GM18508 (cell line): ENCODE measurements around the gene ADRM1.

Experiments
- ATAC-seq: cut with Tn5 transposase; IDR thresholded peaks from one replicate; pipeline ENCODE4 v1.9.1; 2021; ENCODE audit warnings: moderate number of reproducible peaks; ENCODE audit not compliant: insufficient read depth, unreplicated experiment

Gene ADRM1, protein sequence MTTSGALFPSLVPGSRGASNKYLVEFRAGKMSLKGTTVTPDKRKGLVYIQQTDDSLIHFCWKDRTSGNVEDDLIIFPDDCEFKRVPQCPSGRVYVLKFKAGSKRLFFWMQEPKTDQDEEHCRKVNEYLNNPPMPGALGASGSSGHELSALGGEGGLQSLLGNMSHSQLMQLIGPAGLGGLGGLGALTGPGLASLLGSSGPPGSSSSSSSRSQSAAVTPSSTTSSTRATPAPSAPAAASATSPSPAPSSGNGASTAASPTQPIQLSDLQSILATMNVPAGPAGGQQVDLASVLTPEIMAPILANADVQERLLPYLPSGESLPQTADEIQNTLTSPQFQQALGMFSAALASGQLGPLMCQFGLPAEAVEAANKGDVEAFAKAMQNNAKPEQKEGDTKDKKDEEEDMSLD

DNA sequence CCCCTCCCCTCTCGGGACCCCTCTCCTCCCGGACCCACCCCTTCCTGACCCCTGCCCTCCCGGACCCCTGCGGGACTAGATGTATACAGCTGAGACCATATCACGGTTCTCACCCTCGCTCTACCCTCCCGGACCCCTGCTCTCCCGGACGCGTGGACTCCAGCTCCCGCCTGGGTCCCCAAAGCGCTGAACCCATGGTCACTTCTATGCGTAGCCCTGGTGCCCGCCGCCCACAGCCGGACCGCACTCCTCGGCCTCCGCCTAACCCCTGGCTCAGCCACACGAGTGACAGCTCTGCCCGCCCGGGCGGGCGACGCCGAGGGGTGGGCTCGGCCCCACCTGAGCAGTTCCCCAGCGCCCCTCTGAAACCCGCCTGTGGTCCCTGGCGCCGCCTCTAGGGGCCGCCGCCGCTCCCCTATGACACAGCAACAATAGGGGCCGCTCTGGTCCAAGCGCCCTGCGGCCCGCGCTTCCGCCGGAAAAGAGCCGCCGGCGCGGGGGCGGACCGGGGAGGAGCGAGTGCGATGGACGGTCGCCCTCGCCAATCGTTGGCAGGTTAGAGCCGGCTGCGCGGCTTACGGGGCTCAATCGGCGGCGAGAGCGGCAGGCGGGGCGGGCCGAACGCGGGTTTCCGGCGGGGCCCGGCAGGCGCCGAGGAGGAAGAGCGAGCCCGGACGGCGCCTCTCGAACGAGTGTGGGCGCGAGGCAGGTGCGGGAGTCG is at the start of gene ADRM1:
Gene ADRM1, plus strand, starts transcription at position 657 of the 721 bp plus-strand sequence. CDS start 572 bp downstream, outside the sequence.
- ATAC-seq, result peak; percentile 48

DNA sequence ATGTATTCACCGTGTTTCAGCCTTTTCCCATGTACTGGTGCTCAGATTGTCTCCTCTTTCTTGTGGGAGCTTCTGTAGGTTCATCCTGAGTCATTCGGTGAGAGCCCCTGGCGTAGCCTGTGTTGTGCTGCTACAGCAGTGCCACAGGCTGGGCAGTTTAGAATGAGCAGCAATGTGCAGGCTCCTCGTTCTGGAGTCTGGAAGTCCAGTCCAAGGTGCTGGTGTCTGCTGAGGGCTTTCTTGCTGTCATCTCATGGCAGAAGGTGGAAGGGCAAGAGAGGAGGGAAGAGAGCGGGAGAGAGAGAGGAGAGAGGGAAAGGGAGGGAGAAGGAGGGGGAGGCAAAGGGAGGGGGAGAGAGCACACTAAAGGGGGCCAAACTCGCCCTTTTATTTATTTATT is 49.4 kb upstream of the ADRM1 start:
- no peak for ATAC-seq

DNA sequence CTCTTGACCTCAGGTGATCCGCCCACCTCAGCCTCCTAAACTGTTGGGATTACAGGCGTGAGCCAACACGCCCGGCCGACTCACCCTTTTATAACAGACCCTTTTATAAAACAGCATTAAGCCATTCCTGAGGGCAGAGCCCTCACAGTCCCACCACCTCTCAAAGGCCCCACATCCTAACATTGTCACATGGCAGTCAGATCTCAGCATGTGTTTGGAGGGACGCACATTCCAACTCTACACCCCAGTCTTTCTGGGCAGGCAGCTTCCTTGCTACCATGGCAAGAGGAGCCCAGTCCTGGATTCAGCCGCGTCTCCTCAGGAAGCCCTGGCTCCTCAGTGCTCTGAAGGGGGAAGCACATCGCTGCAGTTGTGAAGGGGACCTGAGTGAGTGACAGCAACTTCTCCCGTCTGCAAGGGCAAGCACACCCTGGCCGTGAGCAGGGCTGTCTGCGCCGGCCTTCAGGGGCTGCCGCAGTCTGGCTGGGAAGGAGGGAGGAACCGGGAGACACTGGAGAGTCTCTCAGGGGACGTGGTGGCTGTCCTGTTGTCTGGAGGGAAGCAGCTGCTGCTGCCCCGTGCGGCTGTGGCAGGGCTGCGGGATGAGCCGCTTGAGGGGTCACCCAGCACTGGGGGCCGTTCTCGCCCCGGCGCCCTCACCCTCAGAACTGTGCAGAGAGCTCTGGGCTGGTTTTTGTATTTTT is 48.6 kb upstream of the ADRM1 start:
- ATAC-seq, result no peak

DNA sequence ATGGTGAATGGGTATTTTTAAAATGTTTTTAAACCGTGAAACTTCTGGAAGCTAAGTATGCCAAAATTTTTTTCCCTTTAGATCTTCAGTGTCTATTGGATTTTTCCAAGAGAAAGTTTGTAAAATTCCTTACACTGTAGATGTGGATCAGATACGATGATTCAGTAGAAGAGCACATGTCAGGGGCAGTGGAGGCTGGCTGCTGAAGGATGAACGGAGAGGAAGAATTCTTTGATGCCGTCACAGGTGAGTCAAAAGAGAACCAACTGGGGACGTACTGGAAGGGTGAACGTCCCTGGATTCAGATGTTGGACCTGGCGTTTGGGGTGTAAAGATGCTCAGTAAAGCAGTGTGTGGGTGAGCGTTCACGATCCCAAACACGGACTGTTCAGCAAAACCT is 46.8 kb upstream of the ADRM1 start:
- no peak for ATAC-seq

DNA sequence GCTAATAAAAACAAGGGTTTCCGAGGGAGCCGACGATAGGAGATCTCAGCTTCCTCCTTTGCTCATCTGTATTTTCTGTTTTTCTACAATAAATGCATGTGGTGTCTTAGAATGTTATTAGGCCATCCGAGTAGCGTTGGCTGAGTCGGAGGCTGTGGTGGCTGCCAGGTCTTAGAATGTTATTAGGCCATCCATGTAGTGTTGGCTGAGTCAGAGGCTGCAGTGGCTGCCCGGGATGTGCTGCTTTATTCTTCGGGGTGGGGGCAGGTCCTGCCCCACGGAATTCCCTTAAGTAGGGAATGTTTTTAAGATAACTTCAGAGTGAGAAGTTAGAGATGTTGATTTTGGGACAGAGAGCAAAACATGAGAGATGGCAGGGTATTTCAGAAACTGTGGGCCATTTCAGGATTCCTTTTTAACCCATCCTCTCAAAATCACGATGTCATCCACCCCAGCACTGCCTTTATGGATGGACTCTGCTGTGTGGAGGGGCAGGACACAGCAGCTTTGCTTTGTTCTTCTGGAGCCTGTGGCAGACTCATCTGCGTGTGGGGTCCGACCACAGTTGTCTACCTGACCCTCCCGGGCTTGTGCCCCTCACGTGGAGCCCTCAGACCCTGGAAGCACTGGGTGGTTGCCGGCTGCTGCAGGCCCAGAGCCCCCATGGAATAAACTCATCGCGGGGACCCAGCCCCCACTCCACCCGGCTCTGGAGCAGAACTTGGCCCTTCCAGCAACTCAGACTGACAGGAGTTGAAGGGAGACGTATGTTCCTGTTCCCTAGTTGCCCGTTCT is 44.1 kb upstream of the ADRM1 start:
- ATAC-seq, result no peak

DNA sequence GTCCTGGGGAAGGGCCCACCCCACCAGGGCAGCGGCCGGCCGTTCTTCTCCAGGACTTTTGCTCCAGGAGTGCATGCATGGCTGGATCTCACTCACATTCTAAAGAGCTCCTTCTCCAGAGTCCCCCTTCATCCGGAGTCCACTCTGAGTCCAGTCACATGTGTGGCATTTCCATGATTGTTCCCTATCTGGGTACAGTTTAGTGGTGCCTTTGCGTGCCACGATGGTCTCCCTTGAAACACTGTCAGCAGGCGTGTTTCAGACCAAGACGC is 43.6 kb upstream of the ADRM1 start:
- no peak for ATAC-seq

DNA sequence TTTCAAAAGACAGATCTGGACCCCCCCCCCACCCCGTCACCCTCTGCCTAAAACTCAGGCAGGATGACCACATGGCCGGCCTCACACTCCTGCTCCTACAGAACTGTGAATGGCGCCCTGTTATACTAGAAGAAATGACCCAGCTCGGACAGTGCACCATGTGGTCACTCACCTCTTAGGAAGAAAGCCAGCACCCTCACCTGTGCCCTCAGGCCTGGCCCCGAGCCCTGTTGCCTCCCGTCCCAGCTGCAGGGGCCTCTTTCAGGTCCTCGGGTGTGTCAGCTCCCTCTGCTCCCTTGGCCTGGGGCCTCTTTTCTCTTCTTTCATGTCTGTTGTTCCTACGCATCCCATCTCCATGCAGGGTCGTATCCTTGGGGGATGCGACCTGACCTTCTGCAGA is 40.7 kb upstream of the ADRM1 start:
- no peak for ATAC-seq

DNA sequence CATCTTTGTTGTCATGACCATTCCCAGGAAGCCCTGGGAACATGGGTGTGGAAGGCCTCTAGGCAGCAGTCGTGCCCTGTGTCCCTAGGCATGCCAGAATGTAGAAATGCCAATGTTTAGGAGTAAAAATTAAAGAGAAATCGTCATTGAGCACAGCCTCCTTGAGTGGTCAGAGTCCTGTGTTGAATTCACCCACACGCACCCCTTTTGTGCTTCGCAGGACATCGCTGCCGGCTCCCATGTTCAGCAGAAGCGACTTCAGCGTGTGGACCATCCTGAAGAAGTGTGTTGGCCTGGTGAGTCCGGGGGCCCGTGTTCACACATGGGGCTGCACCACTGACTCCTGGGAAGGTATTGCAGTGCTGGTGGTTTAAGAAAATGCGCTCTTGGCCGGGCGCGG is 39.4 kb upstream of the ADRM1 start:
- no peak for ATAC-seq

DNA sequence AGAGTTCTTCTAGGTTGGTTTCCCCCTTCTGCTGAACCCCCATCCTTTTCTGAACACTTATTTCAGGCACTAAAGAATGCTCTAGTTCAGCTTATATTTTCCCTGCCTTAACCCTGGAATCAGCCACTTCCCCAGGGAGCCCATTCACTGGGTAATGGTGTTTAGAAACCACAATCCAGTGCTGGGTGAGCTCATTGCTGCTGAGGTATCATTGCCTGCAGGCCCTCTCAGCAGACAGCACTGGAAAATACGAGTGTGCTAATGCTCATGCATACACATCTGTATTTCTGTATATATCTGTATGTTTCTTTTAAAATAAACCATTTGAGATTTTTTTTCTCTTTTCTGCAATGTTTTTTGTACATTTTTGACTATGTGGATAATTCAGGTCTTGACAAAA is 37.4 kb upstream of the ADRM1 start:
- no peak for ATAC-seq

DNA sequence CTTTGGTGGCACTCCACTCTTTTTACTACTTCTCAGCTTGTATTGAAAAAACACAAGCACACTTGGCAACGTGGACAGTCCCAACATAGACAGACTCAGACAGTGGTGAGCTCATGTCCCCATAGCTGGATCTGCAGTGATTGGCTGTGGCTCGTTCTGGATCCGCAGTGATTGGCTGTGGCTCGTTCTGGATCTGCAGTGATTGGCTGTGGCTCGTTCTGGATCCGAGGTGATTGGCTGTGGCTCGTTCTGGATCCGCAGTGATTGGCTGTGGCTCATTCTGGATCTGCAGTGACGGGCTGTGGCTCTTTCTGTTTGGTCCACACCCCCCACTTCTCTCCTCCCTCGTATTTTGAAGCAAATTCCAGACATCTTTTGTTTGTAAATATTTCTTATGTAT is 36.5 kb upstream of the ADRM1 start:
- ATAC-seq, result no peak

DNA sequence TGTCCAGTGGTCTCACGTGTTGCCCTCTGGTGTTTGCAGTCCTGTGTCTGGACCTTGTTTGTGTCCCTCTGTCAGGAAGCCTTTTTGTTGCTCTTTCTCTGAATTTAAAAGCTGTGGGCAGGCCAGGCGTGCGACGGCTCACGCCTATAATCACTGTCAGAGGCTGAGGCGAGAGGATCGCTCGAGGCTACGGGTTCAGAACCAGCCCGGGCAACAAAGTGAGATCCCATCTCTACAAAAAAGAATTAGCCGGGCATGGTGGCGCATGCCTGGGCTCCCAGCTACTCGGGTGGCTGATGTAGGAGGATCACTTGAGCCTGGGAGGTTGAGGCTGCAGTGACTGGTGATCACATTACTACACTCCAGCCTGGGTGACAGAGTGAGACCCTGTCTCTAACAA is 35.9 kb upstream of the ADRM1 start:
- ATAC-seq, result no peak

DNA sequence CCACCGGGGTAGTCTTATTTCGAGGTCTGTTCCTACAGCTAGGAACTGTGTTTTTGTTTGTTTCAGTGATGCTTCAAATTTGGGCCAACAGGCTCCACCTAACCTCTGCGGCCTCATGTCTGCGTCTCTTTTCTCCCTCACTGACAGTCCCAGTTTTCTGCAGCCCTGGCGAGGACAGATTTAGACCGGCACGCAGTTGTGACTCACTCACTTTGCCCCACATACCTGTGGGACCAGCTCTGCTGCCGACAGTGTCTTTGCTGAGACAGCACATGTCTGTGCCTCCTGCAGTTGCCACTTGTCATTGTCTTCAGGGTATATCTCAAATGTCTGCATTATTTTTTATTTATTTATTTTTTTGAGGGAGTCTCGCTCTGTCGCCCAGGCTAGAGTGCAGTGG is 35.3 kb upstream of the ADRM1 start:
- ATAC-seq, result no peak

DNA sequence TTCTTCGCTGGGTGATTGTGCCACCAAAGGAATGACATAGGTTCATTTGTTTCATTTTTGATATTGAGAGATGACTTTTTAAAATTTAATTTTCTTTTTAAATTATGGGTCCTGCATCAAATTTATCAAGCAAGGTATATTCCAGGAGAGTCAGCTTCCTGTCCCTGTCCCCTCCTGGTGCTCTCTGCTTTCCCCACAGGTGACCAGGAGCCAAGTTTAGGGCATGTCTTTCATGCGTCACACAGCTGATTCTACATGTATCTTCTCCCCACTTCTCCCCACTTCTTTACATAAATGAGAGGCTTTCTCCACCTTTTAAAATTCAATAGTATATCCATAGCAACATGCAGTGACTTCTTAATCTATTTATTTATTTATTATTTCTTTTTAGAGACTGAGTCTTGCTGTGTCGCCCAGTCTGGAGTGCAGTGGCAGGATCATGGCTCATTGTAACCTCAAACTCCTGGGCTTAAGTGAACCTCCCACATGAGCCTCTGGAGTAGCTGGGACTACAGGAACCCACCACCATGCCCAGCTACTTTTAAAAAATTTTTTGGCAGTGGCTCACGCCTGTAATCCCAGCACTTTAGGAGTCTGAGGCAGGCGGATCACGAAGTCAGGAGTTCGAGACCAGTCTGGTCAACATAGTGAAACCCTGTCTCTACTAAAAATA is 34.4 kb upstream of the ADRM1 start:
- no peak for ATAC-seq

DNA sequence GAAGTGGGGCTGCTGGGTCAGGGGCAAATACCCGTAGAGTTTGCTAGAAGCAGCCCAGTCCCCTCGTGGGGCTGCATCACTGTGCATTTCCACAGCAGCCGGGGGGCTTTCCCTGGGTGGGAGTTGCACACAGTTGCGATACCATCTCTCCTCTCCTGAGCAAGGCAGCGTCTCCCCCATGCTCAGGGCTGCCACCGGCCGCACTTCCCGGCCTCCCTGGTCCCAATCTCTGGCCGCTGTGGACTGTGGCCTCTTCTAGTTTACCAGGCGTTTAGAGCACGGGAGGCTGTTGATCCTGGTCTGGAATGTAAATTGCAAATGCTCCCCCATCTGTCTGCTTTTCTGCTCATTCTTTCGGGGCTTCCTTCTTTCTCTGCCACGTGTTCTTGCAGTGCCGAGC is 33.4 kb upstream of the ADRM1 start:
- ATAC-seq, result no peak

DNA sequence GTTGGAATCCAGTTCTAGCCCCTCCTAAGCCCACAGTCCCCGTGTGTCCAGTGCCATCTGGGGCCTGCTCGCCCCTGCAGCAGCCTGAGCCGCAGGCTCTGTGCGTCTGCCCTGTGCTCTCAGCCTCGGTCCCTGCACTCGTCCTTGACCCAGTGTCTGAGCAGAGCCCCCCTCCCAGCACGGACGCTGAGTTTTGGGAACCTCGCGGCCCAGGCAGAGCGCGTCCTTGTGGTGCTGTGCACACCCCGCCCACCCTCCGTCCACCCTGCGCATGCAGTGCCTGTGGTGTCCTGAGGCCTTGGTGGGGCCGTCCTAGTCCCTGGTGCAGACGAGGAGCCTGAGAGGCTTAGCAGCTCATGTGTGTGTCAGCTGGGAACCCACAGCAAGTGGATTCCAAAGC is 32.9 kb upstream of the ADRM1 start:
- no peak for ATAC-seq

DNA sequence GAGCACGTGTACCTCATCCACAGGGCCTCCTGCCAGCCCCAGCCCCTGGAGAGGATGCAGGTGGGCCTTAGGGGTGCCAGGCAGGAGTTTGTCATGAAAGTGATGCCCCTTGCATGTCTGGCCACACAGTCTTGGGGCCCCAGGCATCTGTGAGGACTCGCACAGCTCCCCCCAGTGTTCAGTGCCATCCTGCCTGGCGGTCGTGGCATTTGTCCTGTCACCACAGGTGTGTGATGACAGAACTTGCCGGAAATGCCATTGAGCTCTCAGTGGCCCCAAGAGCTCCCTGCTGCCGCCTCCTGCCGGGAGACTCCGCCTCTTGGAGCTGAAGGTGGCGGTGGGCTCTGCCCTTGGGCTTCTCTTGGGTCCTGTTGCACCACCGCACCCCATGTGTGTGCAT is 30.6 kb upstream of the ADRM1 start:
- ATAC-seq, result no peak

DNA sequence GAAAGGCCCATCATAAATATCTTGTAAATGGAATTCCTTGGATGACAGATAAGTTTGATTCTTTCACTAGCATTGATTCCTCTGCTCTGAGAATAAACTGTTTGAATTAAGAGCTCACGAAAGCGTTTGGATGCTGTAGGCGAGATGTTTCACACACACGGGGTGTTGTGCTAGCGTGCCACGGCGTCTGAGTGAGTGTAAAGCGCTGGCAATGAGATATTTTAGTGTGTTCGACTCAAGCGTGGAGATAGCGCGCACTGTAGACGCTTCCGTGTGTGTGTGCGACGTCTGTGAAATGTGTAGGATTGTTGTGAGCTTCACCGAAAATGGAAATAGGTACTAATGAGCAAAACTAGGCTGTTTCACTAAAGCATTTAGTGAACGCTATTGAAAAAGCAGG is 29.4 kb upstream of the ADRM1 start:
- no peak for ATAC-seq

DNA sequence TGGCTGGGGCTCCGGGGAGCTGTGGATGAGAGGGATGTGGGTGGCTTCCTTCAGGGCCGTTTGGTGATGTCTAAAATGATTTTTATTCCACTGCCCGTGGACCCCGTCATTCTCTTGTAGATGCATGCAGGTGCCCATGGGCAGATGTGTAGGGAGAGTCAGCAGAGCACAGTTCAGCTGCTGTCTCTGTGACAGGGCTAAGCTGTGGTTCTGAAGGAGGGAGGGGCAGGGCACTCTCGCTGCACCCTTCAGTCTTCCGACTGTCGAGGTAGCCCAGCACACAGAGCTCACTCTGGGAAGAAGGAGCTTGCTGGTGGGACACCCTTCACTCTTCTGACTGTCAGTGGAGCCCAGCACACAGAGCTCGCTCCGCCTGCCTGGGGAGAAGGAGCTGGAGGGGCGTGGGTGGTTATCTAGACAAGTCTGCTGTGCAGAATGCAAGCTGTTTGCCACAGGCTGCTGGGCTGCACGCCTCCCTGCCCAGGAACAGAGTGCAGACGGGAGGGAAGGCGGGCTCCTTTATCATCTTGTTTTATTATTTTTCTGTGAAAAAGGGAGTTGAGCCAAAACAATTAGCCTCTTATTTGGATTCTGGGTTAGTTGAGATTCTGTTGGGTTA is 28.4 kb upstream of the ADRM1 start:
- ATAC-seq, result no peak

DNA sequence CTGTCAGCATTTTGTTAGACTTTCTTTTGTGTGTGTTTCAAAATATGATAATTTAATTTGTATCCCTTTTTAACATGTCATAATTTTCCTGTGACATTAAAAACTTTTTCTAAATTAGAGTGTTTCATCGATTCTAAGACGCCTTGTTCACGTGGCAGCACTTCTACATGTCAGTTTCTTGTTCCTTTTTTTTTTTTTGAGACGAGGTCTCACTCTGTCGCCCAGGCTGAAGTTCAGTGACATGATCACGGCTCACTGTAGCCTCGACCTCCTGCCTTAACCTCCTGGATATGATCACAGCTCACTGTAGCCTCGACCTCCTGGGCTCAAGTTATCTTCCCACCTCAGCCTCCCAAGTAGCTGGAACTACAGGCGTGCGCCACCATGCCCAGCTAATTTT is 27.6 kb upstream of the ADRM1 start:
- no peak for ATAC-seq

DNA sequence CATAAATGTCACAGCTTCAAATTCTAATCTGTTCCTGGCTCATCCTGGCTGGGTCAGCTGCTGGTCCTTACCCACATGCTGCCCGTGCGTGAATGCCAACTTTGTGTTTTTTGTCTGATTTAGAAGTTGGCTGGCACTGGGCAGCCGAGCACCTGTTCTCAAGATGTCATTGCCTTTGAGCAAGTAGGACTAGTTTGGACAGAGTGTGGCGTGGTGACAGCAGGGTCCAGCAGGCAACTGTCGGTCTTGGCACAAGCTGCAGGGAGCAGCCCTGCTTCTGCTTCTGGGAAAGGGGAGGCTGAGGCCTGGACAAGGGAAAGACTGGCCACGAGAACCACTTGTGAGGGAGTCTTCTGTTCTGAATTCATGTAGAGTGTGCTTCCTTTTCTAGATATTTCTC is 26.4 kb upstream of the ADRM1 start:
- ATAC-seq, result no peak
